Sigmoid colon (tissue), 7 donors: ENCODE data around the gene NDUFB6. TPM values are rescaled to one million over a fixed set of nuclear protein-coding genes. Genes with fewer than 3 reads are reported as not detected.

Experiments used
- DNase-seq: peaks from one replicate; pipeline ENCODE4 v3.0.0-alpha.2; 2019
- H3K27ac ChIP-seq, 4 donors: fragments of 200-600 bp; sonication (generic); one replicate each; pipeline ENCODE4 v1.5.1; 2016 to 2019; ENCODE audit warnings: mild to moderate bottlenecking in 1 of 4
- H3K27me3 ChIP-seq, 3 donors: fragments of 200-600 bp; sonication (generic); one replicate each; pipeline ENCODE4 v1.5.1; 2019; ENCODE audit warnings: mild to moderate bottlenecking in 1 of 3
- H3K36me3 ChIP-seq, 4 donors: fragments of 200-600 bp; sonication (generic); one replicate each; pipeline ENCODE4 v1.5.1; 2016 to 2019
- H3K4me1 ChIP-seq, 4 donors: fragments of 200-600 bp; sonication (generic); one replicate each; pipeline ENCODE4 v1.5.1; 2017 to 2019
- H3K4me3 ChIP-seq, 4 donors: fragments of 200-600 bp; sonication (generic); one replicate each; pipeline ENCODE4 v1.5.1; 2017 to 2019; ENCODE audit warnings: mild to moderate bottlenecking in 2 of 4, moderate library complexity in 1 of 4
- H3K9me3 ChIP-seq, 4 donors: fragments of 200-600 bp in 3 of 4; sonication (generic) in 3 of 4; one replicate each; pipeline versions ENCODE4 v1.5.1 to v1.6.1; 2013 to 2019
- EP300 ChIP-seq, 4 donors: sonication (generic); formaldehyde crosslinking; IDR thresholded peaks; one replicate each; pipeline ENCODE4 v1.6.1; 2017; ENCODE audit warnings: antibody characterized with exemption in 4 of 4
- POLR2A ChIP-seq, 2 donors: fragments of 450-650 bp; IDR thresholded peaks; one replicate each; pipeline ENCODE4 v1.6.1; 2016; ENCODE audit warnings: antibody characterized with exemption in 2 of 2, mild to moderate bottlenecking in 2 of 2, moderate library complexity in 2 of 2
- POLR2AphosphoS5 ChIP-seq, 4 donors: sonication (generic); formaldehyde crosslinking; IDR thresholded peaks; one replicate each; pipeline ENCODE4 v1.6.1; 2017; ENCODE audit warnings: antibody characterized with exemption in 4 of 4
- WGBS, 2 donors: extraction: QIAGEN DNeasy Blood & Tissue Kit; methylation state at CpG; one replicate each; pipeline ENCODE4 v1.1.7; 2013; 5-methylcytosine and 5-hydroxymethylcytosine counted together
- intact Hi-C: fragments of 100-400 bp; cut with DNase I; formaldehyde crosslinking; loops from one replicate; pipeline ENCODE4 v1.15.1; 2023
- polyA plus RNA-seq, 3 donors: library from polyadenylated mRNA; stranded (reverse); fragments of 200-250 nt; gene quantifications; one replicate each; pipeline ENCODE4 v1.2.3, GENCODE V29; 2013
- total RNA-seq, 4 donors: library from RNA; depleted of rRNA; stranded (reverse); fragments of >200 nt; gene quantifications; one replicate each; pipeline ENCODE4 v1.1.0, GENCODE V29; 2016
- TF ChIP-seq, protein P1 (sequence below), 4 experiments: fragments of 450-650 bp in 3 of 4; fragments of 200-600 bp in 1 of 4; IDR thresholded peaks; one replicate each; pipeline ENCODE4 v1.5.1; 2016 to 2019; ENCODE audit warnings: antibody characterized with exemption in 4 of 4, mild to moderate bottlenecking in 3 of 4, moderate library complexity in 2 of 4
- donor health status: healthy with polysubstance abuse.
- donor health status: Bipolar disorder and iron deficiency.
- donor health status: healthy.

NDUFB6 gene
- total and polyA plus RNA-seq, 7 donors, result 37.7 to 97.6 (median 66.1) TPM

DNA sequence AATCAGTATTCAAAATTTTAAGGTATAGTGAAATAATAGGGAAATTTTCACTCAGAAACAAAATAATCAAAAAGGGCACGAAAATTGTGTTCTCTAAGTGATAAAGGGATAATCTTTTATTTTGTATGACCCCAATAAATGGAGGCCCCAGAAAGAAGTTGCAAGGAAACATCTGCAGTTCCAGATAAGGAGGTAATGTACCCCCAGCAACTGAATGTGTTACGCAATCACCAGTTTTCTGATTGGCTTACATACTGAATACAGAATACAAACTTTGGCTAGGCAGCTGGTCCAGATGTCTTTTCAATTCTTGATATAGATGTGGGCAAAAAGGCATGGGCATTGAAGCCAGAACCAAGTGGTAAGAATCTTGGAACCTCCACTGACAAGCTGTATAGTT lies 18.9 kb downstream of the NDUFB6 start:
- Histone ChIP-seq H3K27me3 (no peaks in the 10 kb centered on the region), H3K36me3 (no peaks in the 10 kb centered on the region), H3K4me1 (peaks cover 0 to 23% (median 19%) of the 10 kb centered on the region in 4 donors), H3K4me3 (no peak overlapping the region), H3K27ac (no peak overlapping the region), H3K9me3 (no peaks in the 10 kb centered on the region)
- TF ChIP-seq, protein P1, sequence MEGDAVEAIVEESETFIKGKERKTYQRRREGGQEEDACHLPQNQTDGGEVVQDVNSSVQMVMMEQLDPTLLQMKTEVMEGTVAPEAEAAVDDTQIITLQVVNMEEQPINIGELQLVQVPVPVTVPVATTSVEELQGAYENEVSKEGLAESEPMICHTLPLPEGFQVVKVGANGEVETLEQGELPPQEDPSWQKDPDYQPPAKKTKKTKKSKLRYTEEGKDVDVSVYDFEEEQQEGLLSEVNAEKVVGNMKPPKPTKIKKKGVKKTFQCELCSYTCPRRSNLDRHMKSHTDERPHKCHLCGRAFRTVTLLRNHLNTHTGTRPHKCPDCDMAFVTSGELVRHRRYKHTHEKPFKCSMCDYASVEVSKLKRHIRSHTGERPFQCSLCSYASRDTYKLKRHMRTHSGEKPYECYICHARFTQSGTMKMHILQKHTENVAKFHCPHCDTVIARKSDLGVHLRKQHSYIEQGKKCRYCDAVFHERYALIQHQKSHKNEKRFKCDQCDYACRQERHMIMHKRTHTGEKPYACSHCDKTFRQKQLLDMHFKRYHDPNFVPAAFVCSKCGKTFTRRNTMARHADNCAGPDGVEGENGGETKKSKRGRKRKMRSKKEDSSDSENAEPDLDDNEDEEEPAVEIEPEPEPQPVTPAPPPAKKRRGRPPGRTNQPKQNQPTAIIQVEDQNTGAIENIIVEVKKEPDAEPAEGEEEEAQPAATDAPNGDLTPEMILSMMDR (IDR thresholded peaks at IDR 0.05), result no peak
- no peak for TF ChIP-seq POLR2AphosphoS5 (IDR thresholded peaks at IDR 0.05)
- intact Hi-C loops, result no loop called here
- 85 to 86% methylated on average over 2 of the region's 2 CpGs for WGBS, 2 donors
- no peak for DNase-seq

DNA sequence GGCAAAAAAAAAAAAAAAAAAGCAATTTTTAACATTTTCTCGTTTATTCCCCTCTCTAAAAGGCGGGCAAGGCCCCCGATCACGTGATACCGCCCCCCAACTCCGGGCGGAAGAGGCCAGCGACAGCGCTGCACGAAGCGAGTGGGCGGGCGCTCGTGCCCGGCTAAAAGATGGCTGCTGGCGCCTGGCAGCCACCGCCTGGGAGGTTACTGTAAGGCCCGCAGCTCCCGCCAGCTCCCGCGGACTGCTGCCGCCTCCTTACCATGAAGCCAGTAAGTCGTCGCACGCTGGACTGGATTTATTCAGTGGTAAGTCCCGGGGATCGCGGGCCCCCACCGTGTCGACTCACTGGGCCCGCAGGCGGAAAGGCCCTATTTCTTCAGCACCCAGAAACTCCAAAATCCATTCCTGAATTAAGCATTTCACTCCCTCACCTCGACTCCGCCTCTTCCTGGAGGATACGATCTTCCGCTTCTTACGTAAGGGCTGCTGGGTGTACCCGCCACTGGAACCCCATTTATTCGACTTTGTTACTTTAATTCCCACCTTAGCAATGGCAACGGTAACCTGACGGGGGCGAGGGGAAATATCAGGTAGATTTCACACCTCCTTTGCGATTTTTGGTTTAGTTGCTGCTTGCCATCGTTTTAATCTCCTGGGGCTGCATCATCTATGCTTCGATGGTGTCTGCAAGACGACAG lies 20.6 kb downstream of the NDUFB6 start, which contains the start of the genes SMIM27 and TOPORS:
Gene SMIM27, plus strand, starts transcription at position 156 of the 701 bp plus-strand sequence. Its CDS starts 108 bp downstream, at position 264.
Gene TOPORS, minus strand, starts transcription at position 415 of the 701 bp plus-strand sequence. Its CDS starts 150 bp downstream, at position 265.
- DNase-seq, result peak; percentile 96
- peak within 1 kb of the TSS; percentile 89 to 99 (median 94) for H3K27ac ChIP-seq
- H3K4me3 ChIP-seq, result peak within 1 kb of the TSS; percentile 62 to 93 (median 84)
- no peaks in the 10 kb centered on the region for H3K36me3 ChIP-seq
- H3K9me3 ChIP-seq, result no peaks in the 10 kb centered on the region
- intact Hi-C loops, result no loop called here
- WGBS, 2 donors, result 0% methylated on average over 46 of the region's 46 CpGs
- no peaks in the 10 kb centered on the region for H3K27me3 ChIP-seq
- TF ChIP-seq, protein P1 (IDR thresholded peaks at IDR 0.05), result no peak
- TF ChIP-seq POLR2AphosphoS5 (IDR thresholded peaks at IDR 0.05) (peak; percentile 79 to 88 (median 84)), POLR2A (IDR thresholded peaks at IDR 0.05) (peak; percentile 45 to 56)
- peaks cover 0 to 32% (median 25%) of the 10 kb centered on the region in 4 donors for H3K4me1 ChIP-seq

DNA sequence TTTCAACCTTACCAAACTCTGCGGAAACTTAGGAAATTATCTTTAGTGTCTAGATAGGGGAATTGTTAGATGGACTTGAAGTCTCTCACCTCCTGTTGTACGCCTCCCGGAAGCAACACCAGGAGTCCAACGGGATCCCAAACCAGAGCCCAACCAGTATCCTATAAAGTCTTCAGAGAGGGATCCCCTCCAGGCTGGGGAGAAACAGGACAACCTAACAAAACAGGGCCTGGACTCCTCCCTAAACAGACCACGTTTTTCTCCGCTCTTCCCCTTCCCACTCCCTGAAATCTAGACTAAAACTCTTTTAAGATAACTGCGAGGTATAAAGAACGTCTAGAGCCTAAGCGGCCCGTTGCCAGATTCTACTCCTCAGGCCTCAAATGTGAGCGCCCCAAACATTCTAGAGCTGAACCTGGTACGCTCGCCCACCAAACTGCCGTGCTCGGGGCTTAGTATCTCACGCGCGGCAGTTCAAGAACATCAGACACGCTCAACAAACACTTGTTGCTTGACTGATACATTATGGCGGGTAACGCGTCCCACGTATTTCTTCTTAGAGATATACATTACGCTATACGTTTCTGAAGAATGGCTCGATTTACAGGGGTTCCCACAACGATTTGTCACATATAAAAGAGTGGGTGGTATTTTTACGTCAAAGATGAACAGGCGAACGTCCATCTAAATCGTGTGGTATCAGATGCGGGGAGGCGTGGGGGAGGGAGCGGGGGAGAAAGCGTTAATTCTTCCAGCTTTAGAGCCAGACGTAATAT lies 21.5 kb downstream of the NDUFB6 start:
- no peaks in the 10 kb centered on the region for H3K27me3 ChIP-seq
- H3K4me3 ChIP-seq, result peak overlapping the region; percentile 62 to 93 (median 84)
- DNase-seq, result peak; percentile 70
- intact Hi-C loops, result loop anchor here (2.0 kb wide), 2 partner anchors 21 to 25 kb away; partner anchors contain the start of genes NDUFB6 and RIGI
- 1% methylated on average over 36 of the region's 36 CpGs for WGBS, 2 donors
- TF ChIP-seq POLR2AphosphoS5 (IDR thresholded peaks at IDR 0.05) (no peak), EP300 (IDR thresholded peaks at IDR 0.05) (no peak), POLR2A (IDR thresholded peaks at IDR 0.05) (peak in 1 of 2 donors; percentile 3)
- TF ChIP-seq, protein P1 (IDR thresholded peaks at IDR 0.05), result no peak
- H3K9me3 ChIP-seq, result no peaks in the 10 kb centered on the region
- H3K4me1 ChIP-seq, result peaks cover 0 to 32% (median 25%) of the 10 kb centered on the region in 4 donors
- H3K27ac ChIP-seq, result peak overlapping the region; percentile 89 to 99 (median 94)
- H3K36me3 ChIP-seq, result no peaks in the 10 kb centered on the region

DNA sequence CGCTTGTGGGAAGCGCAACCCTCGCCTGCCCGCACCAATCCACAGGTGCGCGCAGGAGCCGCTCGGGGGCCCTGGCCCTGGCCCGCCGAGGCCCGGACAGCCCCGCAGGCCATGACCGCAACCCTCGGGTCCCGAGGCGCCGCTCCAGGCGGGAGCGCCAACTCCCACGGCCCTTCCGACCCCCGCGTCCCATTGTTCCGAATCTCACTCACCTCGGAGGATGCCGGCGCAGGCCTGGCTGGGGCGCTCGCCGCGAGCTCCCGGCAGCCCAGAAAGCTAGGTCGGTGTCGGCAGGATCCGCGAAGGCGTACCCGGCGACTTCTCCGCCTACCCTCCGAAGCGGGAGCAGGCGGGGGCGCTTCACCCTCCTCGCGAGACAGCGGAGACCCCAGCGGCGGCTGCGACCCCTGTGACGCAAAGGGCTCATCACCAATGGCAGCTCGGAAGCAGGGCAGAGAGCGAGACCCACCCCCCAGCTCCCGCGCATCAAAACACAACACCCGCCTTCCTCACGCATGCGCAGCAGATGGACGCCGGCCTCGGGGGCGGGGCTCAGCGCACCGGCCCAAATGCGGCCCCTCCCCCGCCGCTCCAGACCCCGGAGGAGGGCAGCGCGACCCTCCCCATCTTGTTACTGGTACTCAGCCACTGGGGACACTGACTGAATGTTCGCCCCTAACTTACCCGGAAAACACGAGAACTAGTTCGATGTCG lies 22.2 kb downstream of the NDUFB6 start:
- peaks cover 0 to 32% (median 25%) of the 10 kb centered on the region in 4 donors for H3K4me1 ChIP-seq
- WGBS, 2 donors, result 0% methylated on average over 75 of the region's 75 CpGs
- TF ChIP-seq POLR2AphosphoS5 (IDR thresholded peaks at IDR 0.05) (peak; percentile 63 to 88 (median 79)), POLR2A (IDR thresholded peaks at IDR 0.05) (peak; percentile 25 to 29), EP300 (IDR thresholded peaks at IDR 0.05) (peak in 2 of 4 donors; percentile 20 to 46)
- TF ChIP-seq, protein P1 (IDR thresholded peaks at IDR 0.05), result no peak

More for the DNA sequence above, 22.2 kb downstream of the NDUFB6 start:
- H3K27ac ChIP-seq, result peak overlapping the region; percentile 89 to 99 (median 94)
- no peaks in the 10 kb centered on the region for H3K9me3 ChIP-seq
- H3K27me3 ChIP-seq, result no peaks in the 10 kb centered on the region
- H3K4me3 ChIP-seq, result peak overlapping the region; percentile 62 to 93 (median 84)
- intact Hi-C loops, result loop anchor here (2.0 kb wide), 2 partner anchors 22 to 24 kb away; partner anchors contain the start of genes NDUFB6 and RIGI
- no peaks in the 10 kb centered on the region for H3K36me3 ChIP-seq
- DNase-seq, result peak; percentile 97
